Activated naive CD4-positive, alpha-beta T cell treated with anti-CD3 and anti-CD28 coated beads, Interleukin-2, amount 10 ng/mL, durations not matched to agents 7 days and 5 days (primary cell): ENCODE data around the gene HAP1.
A peak's percentile ranks its signal among the peaks of the same experiment; 100 is the strongest.
"Not testable (repeated sequence)": the region's sequence is repeated elsewhere in the genome, so short reads cannot be mapped to it uniquely, and the experiment has no call there.

Source experiments
- CTCF ChIA-PET: fragments of 350-600 bp; sonication (Branson Sonifier 250); formaldehyde crosslinking; loops from one replicate; lab custom pipeline; 2021; ENCODE audit warnings: antibody characterized with exemption; lab: Charles Lee
- DNase-seq: peaks from one replicate; pipeline ENCODE4 v3.0.0-alpha.2; 2020
- H3K27ac Mint-ChIP-seq: one replicate; pipeline ENCODE4 v1.8.0; 2021; ENCODE audit warnings: mild to moderate bottlenecking, moderate library complexity, mixed read lengths
- H3K27me3 Mint-ChIP-seq: one replicate; pipeline ENCODE4 v1.8.0; 2021; ENCODE audit warnings: mild to moderate bottlenecking, mixed read lengths
- H3K36me3 Mint-ChIP-seq: one replicate; pipeline ENCODE4 v1.8.0; 2021; ENCODE audit warnings: mixed read lengths
- H3K4me1 Mint-ChIP-seq: one replicate; pipeline ENCODE4 v1.8.0; 2021; ENCODE audit warnings: mixed read lengths
- H3K4me3 Mint-ChIP-seq: one replicate; pipeline ENCODE4 v1.8.0; 2021; ENCODE audit warnings: mild to moderate bottlenecking, moderate library complexity, mixed read lengths
- H3K9me3 Mint-ChIP-seq: one replicate; pipeline ENCODE4 v1.8.0; 2021; ENCODE audit warnings: mixed read lengths

The HAP1 gene

DNA sequence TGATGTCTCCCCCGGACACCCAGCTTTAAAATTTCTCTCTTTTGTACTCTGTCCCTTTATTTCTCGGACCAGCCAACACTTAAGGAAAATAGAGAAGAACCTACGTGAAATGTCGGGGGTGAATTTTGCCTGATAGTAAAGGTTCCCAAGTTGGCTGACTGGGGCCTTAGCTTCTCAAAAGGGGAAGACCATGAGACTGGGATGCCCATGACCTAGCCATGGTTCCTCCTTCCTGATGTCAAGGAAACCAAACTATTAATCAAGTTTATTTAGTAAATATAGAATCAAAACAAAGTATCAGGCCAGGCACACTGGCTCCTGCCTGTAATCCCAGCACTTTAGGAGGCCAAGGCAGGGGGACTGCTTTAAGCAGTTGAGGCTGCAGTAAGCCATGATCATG, 48.2 kb downstream of the HAP1 start:
- Mint-ChIP-seq H3K36me3 (peaks cover 22% of the 10 kb centered on the region), H3K9me3 (no peaks in the 10 kb centered on the region), H3K27ac (peak overlapping the region; percentile 29), H3K4me1 (peaks cover 34% of the 10 kb centered on the region), H3K27me3 (peaks cover 24% of the 10 kb centered on the region), H3K4me3 (no peak overlapping the region)
- DNase-seq = no peak
- CTCF ChIA-PET = no interaction called here

DNA sequence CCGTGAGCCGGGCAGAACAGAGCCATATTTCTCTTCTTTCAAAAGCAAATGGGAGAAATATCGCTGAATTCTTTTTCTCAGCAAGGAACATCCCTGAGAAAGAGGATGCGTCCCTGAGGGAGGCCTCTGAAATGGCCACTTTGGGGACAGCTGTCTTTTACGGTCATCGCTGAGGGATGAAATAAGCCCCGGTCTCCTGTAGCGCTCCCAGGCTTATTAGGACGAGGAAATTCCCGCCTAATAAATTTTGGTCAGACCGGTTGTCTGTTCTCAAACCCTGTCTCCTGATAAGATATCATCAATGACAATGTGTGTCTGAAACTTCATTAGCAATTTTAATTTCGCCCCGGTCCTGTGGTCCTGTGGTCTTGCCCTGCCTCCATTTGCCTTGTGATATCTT, 48.7 kb downstream of the HAP1 start:
- peaks cover 30% of the 10 kb centered on the region for H3K4me1 Mint-ChIP-seq
- CTCF ChIA-PET, H3K4me3 Mint-ChIP-seq, H3K9me3 Mint-ChIP-seq, DNase-seq: not testable (repeated sequence)
- H3K27ac Mint-ChIP-seq = peak overlapping the region; percentile 29
- H3K36me3 Mint-ChIP-seq = peaks cover 17% of the 10 kb centered on the region
- peaks cover 24% of the 10 kb centered on the region for H3K27me3 Mint-ChIP-seq

DNA sequence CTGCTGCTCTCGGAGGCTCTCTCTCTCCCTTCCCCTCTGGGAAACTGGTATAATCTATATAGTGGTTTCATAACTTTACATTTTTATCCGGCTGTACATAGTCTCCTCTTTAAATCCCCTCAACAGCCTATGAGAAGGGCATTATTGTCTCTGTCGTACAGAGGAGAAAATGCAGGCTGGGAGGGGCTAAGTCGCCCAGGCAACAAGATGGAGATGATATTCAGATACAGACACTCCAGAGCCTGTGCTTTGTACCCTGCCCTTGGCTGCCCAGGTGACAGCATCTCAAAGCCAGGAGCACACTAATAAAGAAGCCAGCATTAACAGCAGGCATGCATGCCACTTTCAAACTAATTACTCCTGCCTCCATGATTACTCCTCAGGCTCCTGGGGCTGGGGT, 50.4 kb downstream of the HAP1 start:
- Mint-ChIP-seq H3K9me3 (no peaks in the 10 kb centered on the region), H3K27me3 (peaks cover 22% of the 10 kb centered on the region), H3K4me3 (no peak overlapping the region), H3K27ac (no peak overlapping the region), H3K4me1 (peaks cover 38% of the 10 kb centered on the region), H3K36me3 (peaks cover 2% of the 10 kb centered on the region)
- DNase-seq = no peak
- CTCF ChIA-PET = interaction anchor here (1.1 to 1.3 kb wide), 2 partner anchors 16 kb away, joined by 3 to 5 read pairs; no protein-coding TSS in a partner anchor

DNA sequence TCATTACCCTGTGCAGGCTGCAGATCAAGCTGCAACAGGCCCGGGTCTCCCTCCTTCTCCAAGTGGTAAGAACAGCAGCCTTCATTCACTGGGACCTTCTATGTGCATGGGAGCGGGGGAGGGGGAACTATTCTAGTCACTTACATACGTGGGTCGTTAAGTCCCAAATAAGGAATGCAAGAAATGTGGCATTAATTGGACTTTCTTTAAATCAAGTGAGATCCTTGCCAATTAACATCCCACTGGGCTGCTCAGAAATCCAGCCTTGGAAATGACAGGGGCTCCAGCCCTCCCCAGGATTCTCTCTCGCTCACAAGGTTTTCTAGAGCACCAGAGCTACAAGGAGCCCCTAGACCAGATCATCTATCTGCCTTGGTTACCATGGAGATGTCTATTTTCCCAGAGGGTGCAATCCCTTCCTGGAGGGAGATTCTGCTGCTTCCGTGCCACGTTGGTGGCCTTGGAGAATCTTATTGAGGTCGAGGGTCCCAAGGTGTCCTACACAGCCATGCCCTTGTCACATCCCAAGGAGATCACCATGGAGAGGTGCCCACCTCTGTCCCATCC, 50.9 kb downstream of the HAP1 start:
- Mint-ChIP-seq H3K27me3 (peaks cover 17% of the 10 kb centered on the region), H3K36me3 (peaks cover 4% of the 10 kb centered on the region), H3K4me3 (no peak overlapping the region), H3K4me1 (peaks cover 43% of the 10 kb centered on the region), H3K27ac (no peak overlapping the region), H3K9me3 (no peaks in the 10 kb centered on the region)
- DNase-seq = no peak
- CTCF ChIA-PET = interaction anchor here (1.3 kb wide), 1 partner anchor 16 kb away, joined by 3 read pairs; no protein-coding TSS in a partner anchor

DNA sequence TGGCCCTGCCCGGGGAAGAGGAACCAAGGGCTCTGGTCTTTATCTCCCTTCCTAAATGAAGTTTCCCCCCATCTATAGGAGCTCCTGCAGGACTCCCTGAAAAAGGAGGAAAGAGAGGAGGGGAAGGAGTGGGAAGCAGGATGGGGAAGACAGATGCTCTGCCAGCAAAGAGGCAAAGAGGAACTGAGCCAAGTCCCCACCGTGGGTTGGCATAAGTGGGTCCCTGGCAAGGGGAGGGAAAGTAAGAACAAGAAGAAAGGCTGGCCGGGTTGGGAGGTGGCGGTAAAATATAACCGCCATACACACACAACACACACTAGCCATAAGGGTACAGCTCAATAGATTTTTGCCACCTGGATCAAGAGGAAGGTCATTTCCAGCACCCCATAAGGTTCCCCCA, 51.8 kb downstream of the HAP1 start:
- Mint-ChIP-seq H3K36me3 (peaks cover 6% of the 10 kb centered on the region), H3K27ac (no peak overlapping the region), H3K4me1 (peaks cover 46% of the 10 kb centered on the region), H3K9me3 (peaks cover 2% of the 10 kb centered on the region), H3K4me3 (no peak overlapping the region), H3K27me3 (peaks cover 15% of the 10 kb centered on the region)
- no peak for DNase-seq
- CTCF ChIA-PET = interaction anchor here (1.1 to 1.3 kb wide), 2 partner anchors 13 to 15 kb away, joined by 3 read pairs; no protein-coding TSS in a partner anchor

DNA sequence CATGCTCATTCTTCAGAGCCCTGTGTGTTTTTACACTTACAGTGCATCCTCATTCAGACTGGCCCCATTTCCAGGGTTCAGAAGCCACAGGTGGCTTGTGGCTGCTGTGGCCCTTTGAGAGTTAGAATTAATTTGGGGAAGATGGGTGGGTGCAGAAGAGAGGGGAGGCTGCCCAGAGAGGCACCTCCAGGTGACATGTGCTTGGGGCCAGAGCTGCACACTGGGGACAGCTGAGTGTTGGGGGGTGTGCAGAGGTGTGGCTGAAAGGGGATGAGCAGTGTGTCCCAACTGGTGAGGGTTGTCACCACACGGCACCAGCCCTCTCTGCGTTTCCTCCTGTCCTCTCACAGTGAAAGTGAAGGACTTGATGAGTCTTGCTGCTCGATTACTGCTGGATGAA, 52.7 kb downstream of the HAP1 start:
- CTCF ChIA-PET = interaction anchor here (0.8 to 4.6 kb wide), 2 partner anchors 8 to 16 kb away, joined by 3 to 72 read pairs; partner anchors contain the start of gene EIF1
- Mint-ChIP-seq H3K4me3 (no peak overlapping the region), H3K27me3 (peaks cover 15% of the 10 kb centered on the region), H3K27ac (peak overlapping the region; percentile 5), H3K4me1 (peaks cover 49% of the 10 kb centered on the region), H3K9me3 (peaks cover 2% of the 10 kb centered on the region), H3K36me3 (peaks cover 6% of the 10 kb centered on the region)
- DNase-seq = no peak

DNA sequence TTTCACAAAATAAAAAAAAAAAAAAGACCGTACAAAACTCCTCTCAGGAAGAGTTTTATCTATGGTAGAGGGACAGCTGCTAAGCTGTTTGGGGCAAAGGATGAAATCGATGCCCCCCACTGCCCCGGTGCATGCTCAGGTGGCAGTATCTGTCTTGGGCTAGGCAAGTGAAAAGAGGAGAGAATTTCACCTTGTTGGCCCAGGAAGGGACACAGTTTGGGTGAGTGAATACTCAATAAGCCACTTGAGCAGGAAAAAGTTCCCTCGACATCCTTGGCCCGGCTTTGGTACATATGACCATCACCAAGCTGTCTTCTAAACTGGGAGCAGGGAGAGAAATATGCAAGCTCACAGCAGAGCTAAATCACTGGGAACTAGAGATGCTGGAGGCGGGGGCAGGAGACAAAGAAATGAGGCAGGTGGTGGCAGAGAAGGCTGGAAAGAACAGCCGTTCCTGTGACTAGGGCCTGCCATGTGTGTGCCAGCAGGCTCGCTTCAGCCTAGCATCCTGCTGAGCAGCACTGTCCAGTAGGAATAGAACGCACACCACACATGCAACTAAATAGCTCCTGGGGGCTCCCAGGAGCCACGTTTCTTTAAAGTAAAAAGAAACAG, 53.9 kb downstream of the HAP1 start:
- peaks cover 10% of the 10 kb centered on the region for H3K36me3 Mint-ChIP-seq
- peaks cover 2% of the 10 kb centered on the region for H3K9me3 Mint-ChIP-seq
- peaks cover 59% of the 10 kb centered on the region for H3K4me1 Mint-ChIP-seq
- peak overlapping the region; percentile 75 for H3K27ac Mint-ChIP-seq
- CTCF ChIA-PET = interaction anchor here (2.4 to 6.0 kb wide), 4 partner anchors 10 to 132 kb away, joined by 9 to 111 read pairs (median 46); partner anchors contain the start of gene EIF1
- no peak for DNase-seq
- H3K27me3 Mint-ChIP-seq = peaks cover 15% of the 10 kb centered on the region
- no peak overlapping the region for H3K4me3 Mint-ChIP-seq

DNA sequence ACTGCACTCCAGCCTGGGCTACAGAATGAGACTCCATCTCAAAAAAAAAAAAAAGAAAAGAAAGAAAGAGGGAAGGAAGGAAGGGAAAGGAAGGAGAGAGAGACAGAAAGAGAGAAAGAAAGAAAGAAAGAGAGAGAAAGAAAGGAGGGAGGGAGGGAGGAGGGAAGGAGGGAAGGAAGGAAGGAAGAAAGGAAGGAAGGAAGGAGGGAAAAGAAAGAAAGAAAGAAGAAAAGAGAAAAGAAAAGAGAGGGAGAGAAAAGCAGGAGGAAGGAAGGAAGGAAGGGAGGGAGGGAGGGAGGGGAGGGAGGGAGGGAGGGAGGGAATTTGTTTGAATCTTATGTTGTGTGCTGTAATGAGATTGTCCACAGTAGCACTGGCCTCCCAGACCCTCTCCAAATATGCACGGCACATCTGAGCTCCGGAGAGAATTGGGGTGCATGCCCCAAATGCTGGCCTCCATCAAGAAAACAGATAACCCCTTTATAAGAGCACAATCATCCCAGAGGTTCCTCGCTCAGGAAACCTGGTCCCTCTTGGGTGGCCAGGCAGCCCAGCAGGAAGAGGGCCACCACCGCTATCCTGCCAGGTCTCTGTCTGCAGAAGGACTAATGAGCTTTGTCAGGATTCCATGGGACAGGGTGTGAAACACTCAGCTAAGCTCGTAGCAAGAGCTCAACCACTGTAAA, 54.6 kb downstream of the HAP1 start:
- peaks cover 15% of the 10 kb centered on the region for H3K27me3 Mint-ChIP-seq
- no peak for DNase-seq
- peaks cover 2% of the 10 kb centered on the region for H3K9me3 Mint-ChIP-seq
- peak overlapping the region; percentile 98 for H3K27ac Mint-ChIP-seq
- peaks cover 10% of the 10 kb centered on the region for H3K36me3 Mint-ChIP-seq
- peak overlapping the region; percentile 86 for H3K4me3 Mint-ChIP-seq
- CTCF ChIA-PET = interaction anchor here (1.2 to 6.0 kb wide), 5 partner anchors 10 to 131 kb away, joined by 4 to 111 read pairs (median 19); partner anchors contain the start of gene EIF1
- H3K4me1 Mint-ChIP-seq = peaks cover 62% of the 10 kb centered on the region

DNA sequence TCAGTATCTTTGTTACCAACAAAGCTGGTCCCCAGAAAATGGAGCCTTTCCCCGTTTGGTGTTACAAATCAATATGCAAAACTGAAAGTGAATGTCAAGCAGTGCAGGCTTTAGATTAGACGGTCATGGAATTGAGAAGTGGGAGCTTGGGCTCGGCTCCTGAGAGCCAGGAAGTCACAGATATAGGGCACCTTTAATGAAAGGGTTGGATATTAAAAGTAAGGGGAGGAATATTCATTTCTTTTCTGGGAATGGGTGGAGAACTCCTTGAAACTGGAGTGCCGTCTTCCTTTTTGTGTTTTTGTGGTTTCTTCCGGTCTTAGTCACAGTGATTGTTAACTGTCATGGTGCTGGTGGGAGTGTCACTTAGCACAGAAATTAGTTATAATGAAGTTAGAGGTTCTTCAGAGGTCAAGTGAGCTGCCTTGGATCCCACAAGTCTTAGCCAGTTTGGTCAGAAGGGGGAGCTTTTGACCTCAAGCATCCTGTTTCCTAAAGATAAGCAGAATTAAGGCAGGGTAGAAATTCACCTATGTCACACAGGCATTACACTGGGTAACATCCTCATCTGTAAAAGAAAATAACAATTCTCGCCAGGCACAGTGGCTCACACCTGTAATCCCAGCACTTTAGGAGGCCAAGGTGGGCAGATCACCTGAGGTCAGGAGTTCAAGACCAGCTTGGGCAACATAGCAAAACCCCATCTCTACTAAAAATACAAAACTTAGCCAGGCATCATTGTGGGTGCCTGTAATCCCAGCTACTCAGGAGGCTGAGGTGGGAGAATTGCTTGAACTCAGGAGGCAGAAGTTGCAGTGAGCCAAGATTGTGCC, 55.3 kb downstream of the HAP1 start:
- Mint-ChIP-seq H3K27me3 (peaks cover 13% of the 10 kb centered on the region), H3K4me3 (peak overlapping the region; percentile 86), H3K36me3 (peaks cover 11% of the 10 kb centered on the region), H3K9me3 (peaks cover 2% of the 10 kb centered on the region), H3K27ac (peak overlapping the region; percentile 98), H3K4me1 (peaks cover 64% of the 10 kb centered on the region)
- CTCF ChIA-PET = interaction anchor here (1.2 to 6.0 kb wide), 6 partner anchors 11 to 130 kb away, joined by 3 to 111 read pairs (median 14); partner anchors contain the start of gene EIF1
- DNase-seq = peak; percentile 85

DNA sequence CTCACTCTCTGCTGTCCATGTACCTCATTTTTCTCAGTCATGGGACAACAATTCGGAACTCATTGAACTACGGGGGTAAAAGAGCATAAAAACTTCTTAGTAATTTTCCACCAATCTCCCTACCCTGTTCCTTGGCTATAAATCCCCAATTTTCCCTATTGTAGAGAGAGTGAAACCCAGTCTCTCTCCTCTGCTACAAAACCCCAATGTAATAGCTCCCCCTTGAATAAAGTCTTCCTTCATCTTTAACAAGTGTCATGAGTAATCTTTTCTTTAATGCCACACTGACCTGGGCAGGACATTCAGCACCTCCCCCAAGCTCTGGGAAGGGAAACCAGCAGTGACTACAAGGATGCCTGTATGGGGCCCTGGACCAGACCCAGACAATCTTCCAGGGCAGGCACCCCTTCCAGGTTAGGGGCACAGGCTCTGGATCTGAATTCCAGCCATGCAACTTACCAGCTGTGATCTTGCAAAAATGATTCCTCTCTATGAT, 56.0 kb downstream of the HAP1 start:
- peaks cover 68% of the 10 kb centered on the region for H3K4me1 Mint-ChIP-seq

DNA sequence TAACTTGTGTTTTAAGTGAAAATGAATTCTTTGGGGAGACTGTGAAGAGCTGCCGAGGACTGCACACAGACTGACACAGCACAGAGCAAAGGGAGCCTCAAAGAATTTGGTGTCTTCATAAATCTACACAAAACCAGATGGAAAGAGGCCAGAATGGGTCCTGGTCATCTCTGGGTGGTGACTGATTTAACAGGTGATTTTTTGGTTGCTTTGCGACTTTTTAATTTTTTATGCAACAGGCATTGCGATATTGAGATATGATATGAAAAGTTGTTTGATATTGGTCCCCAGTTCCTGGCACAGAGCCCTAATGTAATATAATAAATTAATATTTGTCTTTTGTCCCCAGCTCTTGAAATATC, 58.4 kb downstream of the HAP1 start:
- H3K4me3 Mint-ChIP-seq = no peak overlapping the region
- no peak for DNase-seq
- peaks cover 2% of the 10 kb centered on the region for H3K9me3 Mint-ChIP-seq
- peaks cover 13% of the 10 kb centered on the region for H3K36me3 Mint-ChIP-seq
- H3K27me3 Mint-ChIP-seq = no peaks in the 10 kb centered on the region
- no peak overlapping the region for H3K27ac Mint-ChIP-seq
- peaks cover 75% of the 10 kb centered on the region for H3K4me1 Mint-ChIP-seq
- CTCF ChIA-PET = interaction anchor here (1.4 to 6.0 kb wide), 2 partner anchors 10 to 13 kb away, joined by 8 to 111 read pairs; partner anchors contain the start of gene EIF1

More for the DNA sequence above, 56.0 kb downstream of the HAP1 start:
- DNase-seq = no peak
- Mint-ChIP-seq H3K36me3 (peaks cover 11% of the 10 kb centered on the region), H3K27ac (peak overlapping the region; percentile 98), H3K9me3 (peaks cover 2% of the 10 kb centered on the region), H3K4me3 (peak overlapping the region; percentile 86), H3K27me3 (peaks cover 6% of the 10 kb centered on the region)
- CTCF ChIA-PET = interaction anchor here (1.2 to 6.0 kb wide), 6 partner anchors 12 to 130 kb away, joined by 3 to 111 read pairs (median 14); partner anchors contain the start of gene EIF1

DNA sequence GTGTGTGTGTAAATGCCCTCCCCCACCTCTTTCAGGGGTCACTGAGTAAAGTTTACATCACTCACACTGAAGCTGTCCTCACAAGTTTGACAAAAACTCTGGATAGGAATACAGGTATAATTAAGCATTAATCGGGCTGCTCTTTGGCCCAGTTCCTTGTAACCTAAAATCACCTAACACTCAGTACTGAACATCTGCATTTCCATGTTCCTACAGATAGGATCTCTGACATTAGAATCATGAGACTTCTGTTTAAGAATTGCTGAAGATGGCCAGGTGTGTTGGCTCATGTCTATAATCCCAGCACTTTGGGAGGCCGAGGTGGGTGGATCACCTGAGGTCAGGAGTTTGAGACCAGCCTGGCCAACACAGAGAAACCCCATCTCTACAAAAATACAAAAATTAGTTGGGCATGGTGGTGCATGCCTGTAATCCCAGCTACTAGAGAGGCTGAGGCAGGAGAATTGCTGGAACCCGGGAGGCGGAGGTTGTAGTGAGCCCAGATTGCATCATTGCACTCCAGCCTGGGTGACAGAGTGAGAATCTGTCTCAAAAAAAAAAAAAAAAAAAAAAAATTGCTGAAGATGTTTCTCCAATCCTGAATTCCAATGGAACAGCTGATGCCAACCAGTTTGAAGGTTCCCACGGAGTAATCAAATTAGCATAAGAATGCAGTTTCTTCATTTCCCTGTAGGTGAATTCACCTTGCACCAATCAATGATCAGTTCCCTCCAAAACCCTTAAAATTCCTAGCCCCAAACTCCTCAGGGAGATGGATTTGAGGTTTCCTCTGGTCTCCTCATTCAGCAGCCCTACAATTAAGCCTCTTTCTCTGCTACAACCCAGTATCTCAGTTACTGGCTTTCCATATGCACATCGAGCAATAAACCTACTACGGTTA, 59.0 kb downstream of the HAP1 start:
- peaks cover 13% of the 10 kb centered on the region for H3K36me3 Mint-ChIP-seq
- not testable (repeated sequence) for H3K27ac Mint-ChIP-seq, DNase-seq, H3K27me3 Mint-ChIP-seq, H3K9me3 Mint-ChIP-seq, H3K4me3 Mint-ChIP-seq
- peaks cover 72% of the 10 kb centered on the region for H3K4me1 Mint-ChIP-seq
- CTCF ChIA-PET = interaction anchor here (6.0 kb wide), 1 partner anchor 9 kb away, joined by 111 read pairs; no protein-coding TSS in a partner anchor
